ENCODE results near the gene GALNT11.

DNA sequence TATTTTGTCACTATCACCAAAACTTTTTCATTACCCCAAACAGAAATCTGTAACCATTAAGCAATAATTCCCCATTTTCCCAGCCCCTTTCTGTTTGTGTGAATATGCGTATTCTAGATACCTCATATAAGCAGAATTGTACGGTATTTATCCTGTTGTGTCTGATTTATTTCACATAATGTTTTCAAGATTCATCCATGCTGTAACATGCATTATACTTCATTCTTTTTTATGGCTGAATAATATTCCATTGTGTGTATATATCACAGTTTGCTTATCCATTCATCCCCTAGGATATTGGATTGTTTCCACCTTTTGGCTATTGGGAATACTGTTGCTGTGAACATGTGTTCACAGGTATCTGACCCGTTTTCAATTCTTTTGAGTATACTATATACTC, 26.5 kb downstream of the GALNT11 start:
- TF ChIP-seq, protein P1, sequence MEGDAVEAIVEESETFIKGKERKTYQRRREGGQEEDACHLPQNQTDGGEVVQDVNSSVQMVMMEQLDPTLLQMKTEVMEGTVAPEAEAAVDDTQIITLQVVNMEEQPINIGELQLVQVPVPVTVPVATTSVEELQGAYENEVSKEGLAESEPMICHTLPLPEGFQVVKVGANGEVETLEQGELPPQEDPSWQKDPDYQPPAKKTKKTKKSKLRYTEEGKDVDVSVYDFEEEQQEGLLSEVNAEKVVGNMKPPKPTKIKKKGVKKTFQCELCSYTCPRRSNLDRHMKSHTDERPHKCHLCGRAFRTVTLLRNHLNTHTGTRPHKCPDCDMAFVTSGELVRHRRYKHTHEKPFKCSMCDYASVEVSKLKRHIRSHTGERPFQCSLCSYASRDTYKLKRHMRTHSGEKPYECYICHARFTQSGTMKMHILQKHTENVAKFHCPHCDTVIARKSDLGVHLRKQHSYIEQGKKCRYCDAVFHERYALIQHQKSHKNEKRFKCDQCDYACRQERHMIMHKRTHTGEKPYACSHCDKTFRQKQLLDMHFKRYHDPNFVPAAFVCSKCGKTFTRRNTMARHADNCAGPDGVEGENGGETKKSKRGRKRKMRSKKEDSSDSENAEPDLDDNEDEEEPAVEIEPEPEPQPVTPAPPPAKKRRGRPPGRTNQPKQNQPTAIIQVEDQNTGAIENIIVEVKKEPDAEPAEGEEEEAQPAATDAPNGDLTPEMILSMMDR (IDR thresholded peaks at IDR 0.05): no peak
- TF ChIP-seq POLR2A (IDR thresholded peaks at IDR 0.05): no peak

Measured in heart left ventricle (tissue), 13 donors.